ENCODE results near the gene PLAAT1.

The PLAAT1 gene

GRCh38 chr3:193240850-193241706 is at the start of gene PLAAT1:
Gene PLAAT1, plus strand, starts transcription at chr3:193241222. Its CDS starts 14,429 bp downstream, at chr3:193255651.
- no peak for DNase-seq

GRCh38 chr3:193194371-193194770 is 46.7 kb upstream of the PLAAT1 start:
- no peak for DNase-seq

- no peak for DNase-seq
Measured at GRCh38 chr3:193196746-193197145, 44.3 kb upstream of the PLAAT1 start.

- no peak for DNase-seq
Measured at GRCh38 chr3:193207290-193208273, 33.4 kb upstream of the PLAAT1 start.

- no peak for DNase-seq
Measured at GRCh38 chr3:193210618-193211017, 30.4 kb upstream of the PLAAT1 start.

GRCh38 chr3:193211173-193211572 is 29.8 kb upstream of the PLAAT1 start:
- no peak for DNase-seq

GRCh38 chr3:193211984-193212383 is 29.0 kb upstream of the PLAAT1 start:
- DNase-seq = no peak

GRCh38 chr3:193212844-193213243 is 28.2 kb upstream of the PLAAT1 start:
- DNase-seq = no peak

GRCh38 chr3:193214445-193214844 is 26.6 kb upstream of the PLAAT1 start:
- DNase-seq = no peak

- no peak for DNase-seq
Measured at GRCh38 chr3:193225302-193226125, 15.5 kb upstream of the PLAAT1 start.

- no peak for DNase-seq
Measured at GRCh38 chr3:193228206-193228605, 12.8 kb upstream of the PLAAT1 start.

GRCh38 chr3:193229851-193230420 is 11.1 kb upstream of the PLAAT1 start:
- DNase-seq = no peak

- no peak for DNase-seq
Measured at GRCh38 chr3:193230610-193231009, 10.4 kb upstream of the PLAAT1 start.

GRCh38 chr3:193231201-193231600 is 9.8 kb upstream of the PLAAT1 start:
- no peak for DNase-seq

- no peak for DNase-seq
Measured at GRCh38 chr3:193236599-193236998, 4.4 kb upstream of the PLAAT1 start.

- no peak for DNase-seq
Measured at GRCh38 chr3:193237030-193237429, 4.0 kb upstream of the PLAAT1 start.

- no peak for DNase-seq
Measured at GRCh38 chr3:193240436-193240849, 579 bp upstream of the PLAAT1 start.

GRCh38 chr3:193241716-193242115 is 694 bp downstream of the PLAAT1 start:
- DNase-seq = no peak

- no peak for DNase-seq
Measured at GRCh38 chr3:193243571-193243970, 2.5 kb downstream of the PLAAT1 start.

- DNase-seq = no peak
Measured at GRCh38 chr3:193248848-193249468, 7.9 kb downstream of the PLAAT1 start.

- DNase-seq = no peak
Measured at GRCh38 chr3:193250492-193250891, 9.5 kb downstream of the PLAAT1 start.
